Activated CD8-positive, alpha-beta T cell treated with anti-CD3 and anti-CD28 coated beads, Interleukin-2, amount 10 ng/mL, durations not matched to agents 7 days and 5 days (primary cell): Measurements from ENCODE around the gene GP1BA. TPM values are rescaled to one million over a fixed set of nuclear protein-coding genes. Genes with fewer than 3 reads are reported as not detected.

ENCODE experiments used
- ATAC-seq: fragments of 150-1000 bp; cut with Tn5 transposase; one replicate; pipeline ENCODE4 v1.10.0; 2021; ENCODE audit warnings: moderate library complexity
- CTCF ChIA-PET: fragments of 350-600 bp; sonication (Branson Sonifier 250); formaldehyde crosslinking; loops from one replicate; lab custom pipeline; 2021; ENCODE audit warnings: antibody characterized with exemption; lab: Charles Lee
- POLR2A ChIA-PET: fragments of 350-600 bp; sonication (Branson Sonifier 250); formaldehyde crosslinking; loops from one replicate; lab custom pipeline; 2021; ENCODE audit warnings: antibody characterized with exemption; lab: Charles Lee
- DNase-seq: peaks from one replicate; pipeline ENCODE4 v3.0.0-alpha.2; 2020
- H3K27ac Mint-ChIP-seq: one replicate; pipeline ENCODE4 v1.8.0; 2021; ENCODE audit warnings: mild to moderate bottlenecking, mixed read lengths
- H3K27me3 Mint-ChIP-seq: one replicate; pipeline ENCODE4 v1.8.0; 2021; ENCODE audit warnings: low read depth, mixed read lengths
- H3K36me3 Mint-ChIP-seq: one replicate; pipeline ENCODE4 v1.8.0; 2021; ENCODE audit warnings: low read depth, mixed read lengths
- H3K4me1 Mint-ChIP-seq: one replicate; pipeline ENCODE4 v1.8.0; 2021; ENCODE audit warnings: low read depth, mixed read lengths
- H3K4me3 Mint-ChIP-seq: one replicate; pipeline ENCODE4 v1.8.0; 2021; ENCODE audit warnings: mild to moderate bottlenecking, mixed read lengths
- H3K9me3 Mint-ChIP-seq: one replicate; pipeline ENCODE4 v1.8.0; 2022; ENCODE audit warnings: mixed read lengths; ENCODE audit not compliant: insufficient read depth
- total RNA-seq, 2 experiments: library from RNA; stranded (reverse); gene quantifications; one replicate each; pipeline ENCODE4 v1.2.3, GENCODE V29; 2021

Gene GP1BA
- total RNA-seq, 2 experiments from 2014 or later: not detected

DNA sequence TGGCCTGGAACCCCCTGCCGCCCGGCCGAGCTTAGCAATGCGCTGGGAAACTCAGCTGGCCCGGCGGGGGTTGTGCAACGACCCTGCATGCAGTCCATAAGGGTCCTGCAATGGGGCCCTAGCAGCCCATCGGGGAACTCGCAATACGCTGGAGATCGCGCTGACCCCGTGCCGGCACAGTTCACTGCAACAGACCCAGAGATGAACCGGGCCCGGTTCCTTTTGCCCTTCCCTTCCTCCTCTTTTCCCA, 7.4 kb downstream of the GP1BA start:
- CTCF ChIA-PET: interaction anchor here (0.6 to 3.4 kb wide), 16 partner anchors 12 to 373 kb away, joined by 3 to 26 read pairs (median 4); partner anchors contain the start of genes CAMTA2, CHRNE, ENO3 and SPAG7
- Mint-ChIP-seq H3K36me3 (peaks cover 81% of the 10 kb centered on the region), H3K27me3 (no peaks in the 10 kb centered on the region), H3K27ac (peak overlapping the region; percentile 88), H3K9me3 (no peaks in the 10 kb centered on the region), H3K4me3 (peak overlapping the region; percentile 97), H3K4me1 (peaks cover 64% of the 10 kb centered on the region)
- ATAC-seq: no peak
- DNase-seq: no peak
- POLR2A ChIA-PET: interaction anchor here (0.6 to 5.8 kb wide), 16 partner anchors 11 to 229 kb away, joined by 3 to 101 read pairs (median 6); partner anchors contain the start of genes ARRB2, C17orf107, CAMTA2 and ENO3

DNA sequence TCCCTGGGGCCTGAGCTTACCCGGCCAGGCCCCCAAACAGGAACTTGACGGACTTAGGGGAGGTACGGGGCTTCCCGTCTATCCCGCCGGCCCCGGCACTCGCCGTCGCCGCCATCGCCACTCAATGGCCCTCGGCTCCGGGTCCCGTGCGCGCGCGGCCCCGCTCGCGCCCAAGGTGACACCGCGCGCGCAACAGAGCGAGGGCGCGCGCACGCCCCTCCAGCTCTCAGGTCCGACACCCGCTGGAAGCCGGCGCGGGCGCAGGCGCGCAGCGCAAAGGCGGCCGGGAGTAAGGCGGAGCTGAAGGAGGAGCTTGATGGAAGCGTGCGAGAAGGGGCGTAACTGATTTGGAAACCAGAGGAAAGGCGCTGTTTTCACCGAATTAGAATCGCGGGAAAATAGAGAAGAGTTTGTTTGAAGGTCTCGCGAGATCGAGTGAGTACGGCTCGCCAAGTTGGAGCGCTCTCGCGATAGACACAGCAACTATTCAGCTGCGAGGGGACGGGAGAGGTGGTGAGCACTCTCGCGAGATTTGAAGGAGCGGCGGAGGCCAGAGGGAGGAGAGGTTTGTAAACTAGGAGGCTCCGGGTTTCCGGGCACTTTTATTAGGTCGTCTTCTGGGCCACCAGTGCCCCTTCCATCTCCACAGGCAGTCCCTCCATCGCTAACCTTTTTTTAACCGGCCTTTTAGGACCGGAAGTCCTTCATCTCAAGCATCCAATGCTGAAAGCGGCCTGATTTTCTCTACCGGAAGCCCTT, 7.9 kb downstream of the GP1BA start, which contains the start of the genes RNF167 and SLC25A11:
Gene RNF167 (plus strand): TSS at position 473 of the 759 bp plus-strand sequence. CDS start 642 bp downstream, outside the sequence.
Gene SLC25A11 (minus strand): TSS at position 251 of the 759 bp plus-strand sequence. CDS start 136 bp downstream, at position 115.
- Mint-ChIP-seq H3K27me3 (no peaks in the 10 kb centered on the region), H3K36me3 (peaks cover 84% of the 10 kb centered on the region), H3K4me1 (peaks cover 66% of the 10 kb centered on the region), H3K27ac (peak within 1 kb of the TSS; percentile 88), H3K4me3 (peak within 1 kb of the TSS; percentile 97), H3K9me3 (no peaks in the 10 kb centered on the region)
- ChIA-PET POLR2A (interaction anchor here (0.5 to 5.8 kb wide), 19 partner anchors 10 to 230 kb away, joined by 3 to 101 read pairs (median 5); partner anchors contain the start of genes ARRB2, C17orf107, CAMTA2 and ENO3), CTCF (interaction anchor here (0.6 to 3.4 kb wide), 17 partner anchors 12 to 373 kb away, joined by 3 to 26 read pairs (median 4); partner anchors contain the start of genes CAMTA2, CHRNE, ENO3 and SPAG7)
- DNase-seq: peak; percentile 99
- ATAC-seq: peak; percentile 83

DNA sequence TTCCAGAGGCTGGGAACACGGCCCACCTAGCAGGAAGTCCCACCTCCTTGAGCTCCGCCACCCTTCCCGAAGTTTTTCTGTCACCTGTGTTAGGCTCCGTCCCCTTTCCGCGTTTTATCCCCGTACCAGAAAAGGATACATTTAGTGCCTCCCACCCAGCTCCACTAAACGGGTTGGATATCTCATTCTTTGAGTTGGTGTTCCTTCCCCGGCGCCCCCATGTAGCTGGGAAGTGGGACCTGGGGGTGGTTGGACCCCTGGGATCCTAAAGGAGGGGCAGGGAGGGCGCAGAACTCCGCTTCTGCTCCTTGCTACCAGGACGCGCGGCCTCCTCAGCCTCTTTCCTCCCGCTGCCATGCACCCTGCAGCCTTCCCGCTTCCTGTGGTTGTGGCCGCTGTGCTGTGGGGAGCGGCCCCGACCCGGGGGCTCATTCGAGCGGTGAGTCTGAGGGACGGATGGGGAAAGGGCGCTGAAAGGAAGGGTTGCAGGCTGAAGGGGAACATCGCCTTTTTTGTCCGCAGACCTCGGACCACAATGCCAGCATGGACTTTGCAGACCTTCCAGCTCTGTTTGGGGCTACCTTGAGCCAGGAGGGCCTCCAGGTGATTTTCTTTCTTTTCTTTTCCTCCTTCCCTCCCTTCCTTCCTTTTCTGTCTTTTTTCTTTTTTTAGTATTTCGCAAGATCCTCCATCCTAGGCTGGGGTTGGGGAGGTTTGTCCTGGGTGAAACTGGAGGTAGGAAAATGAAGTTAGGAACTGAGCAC, 8.7 kb downstream of the GP1BA start:
- peak overlapping the region; percentile 97 for H3K4me3 Mint-ChIP-seq
- POLR2A ChIA-PET: interaction anchor here (0.5 to 5.8 kb wide), 17 partner anchors 9 to 231 kb away, joined by 3 to 101 read pairs (median 6); partner anchors contain the start of genes ARRB2, C17orf107, CAMTA2 and ENO3
- H3K36me3 Mint-ChIP-seq: peaks cover 88% of the 10 kb centered on the region
- H3K27me3 Mint-ChIP-seq: no peaks in the 10 kb centered on the region
- H3K9me3 Mint-ChIP-seq: no peaks in the 10 kb centered on the region
- no peak for ATAC-seq
- peaks cover 74% of the 10 kb centered on the region for H3K4me1 Mint-ChIP-seq
- H3K27ac Mint-ChIP-seq: peak overlapping the region; percentile 88
- peak; percentile 75 for DNase-seq
- CTCF ChIA-PET: interaction anchor here (0.8 to 3.4 kb wide), 12 partner anchors 11 to 374 kb away, joined by 3 to 26 read pairs (median 6); partner anchors contain the start of genes CAMTA2, CHRNE, ENO3 and SPAG7

DNA sequence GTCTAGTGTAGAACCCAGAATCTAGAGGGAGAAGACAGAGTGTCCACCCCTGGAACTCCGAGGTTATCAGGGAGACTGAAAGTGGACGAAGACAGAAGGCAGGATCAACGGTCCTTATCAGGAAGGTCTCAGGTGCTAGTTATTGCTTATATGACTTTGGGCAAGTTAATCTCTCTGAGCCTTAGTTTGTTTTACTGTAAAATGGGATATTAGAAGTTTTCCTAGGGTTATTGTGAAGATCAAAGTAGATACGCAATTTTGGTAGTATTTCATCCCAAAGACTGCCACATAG, 9.2 kb downstream of the GP1BA start:
- Mint-ChIP-seq H3K36me3 (peaks cover 88% of the 10 kb centered on the region), H3K9me3 (no peaks in the 10 kb centered on the region)
- POLR2A ChIA-PET: interaction anchor here (1.8 to 5.8 kb wide), 4 partner anchors 9 to 46 kb away, joined by 9 to 101 read pairs (median 40); partner anchors contain the start of genes CAMTA2, ENO3, PFN1 and SPAG7

DNA sequence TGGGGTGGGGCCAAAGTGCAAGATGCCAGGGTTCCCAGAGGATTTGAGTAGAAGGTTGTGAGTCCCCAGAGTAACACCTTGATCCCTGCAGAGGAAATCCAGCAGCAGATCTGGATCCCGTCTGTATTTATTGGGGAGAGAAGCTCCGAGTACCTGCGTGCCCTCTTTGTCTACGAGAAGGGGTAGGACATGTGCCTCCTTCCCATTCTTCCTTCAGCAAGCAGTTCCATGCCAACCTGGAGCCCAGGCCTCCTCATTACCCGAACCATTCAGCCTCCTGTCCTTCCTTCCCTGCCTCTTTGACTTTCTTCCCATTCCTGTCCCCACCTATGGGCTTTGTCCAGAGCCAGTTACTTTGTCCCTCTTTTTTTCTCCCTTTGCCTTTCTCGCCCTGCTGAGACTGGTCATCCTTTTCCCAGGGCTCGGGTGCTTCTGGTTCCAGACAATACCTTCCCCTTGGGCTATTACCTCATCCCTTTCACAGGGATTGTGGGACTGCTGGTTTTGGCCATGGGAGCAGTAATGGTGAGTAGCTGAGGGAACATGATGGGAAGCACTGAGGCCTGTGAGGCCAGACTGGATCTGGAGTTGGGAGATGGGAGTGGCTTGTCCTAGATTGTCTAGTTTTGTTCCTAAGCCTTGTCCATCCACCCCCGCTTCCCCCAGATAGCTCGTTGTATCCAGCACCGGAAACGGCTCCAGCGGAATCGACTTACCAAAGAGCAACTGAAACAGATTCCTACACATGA, 10.9 kb downstream of the GP1BA start:
- ChIA-PET POLR2A (interaction anchor here (1.1 to 5.8 kb wide), 2 partner anchors 25 to 34 kb away, joined by 4 to 101 read pairs; partner anchors contain the start of gene SPAG7), CTCF (no interaction called here)
- no peak for ATAC-seq
- Mint-ChIP-seq H3K9me3 (no peaks in the 10 kb centered on the region), H3K4me1 (peaks cover 54% of the 10 kb centered on the region), H3K36me3 (peaks cover 88% of the 10 kb centered on the region), H3K27me3 (no peaks in the 10 kb centered on the region), H3K4me3 (peak overlapping the region; percentile 97), H3K27ac (peak overlapping the region; percentile 88)
- no peak for DNase-seq

More for the DNA sequence above, 9.2 kb downstream of the GP1BA start:
- CTCF ChIA-PET: interaction anchor here (2.5 to 3.4 kb wide), 2 partner anchors 10 to 26 kb away, joined by 8 to 26 read pairs; partner anchors contain the start of genes ENO3 and SPAG7
- H3K27me3 Mint-ChIP-seq: no peaks in the 10 kb centered on the region
- DNase-seq: no peak
- H3K4me3 Mint-ChIP-seq: peak overlapping the region; percentile 97
- peak overlapping the region; percentile 88 for H3K27ac Mint-ChIP-seq
- H3K4me1 Mint-ChIP-seq: peaks cover 71% of the 10 kb centered on the region
- no peak for ATAC-seq

DNA sequence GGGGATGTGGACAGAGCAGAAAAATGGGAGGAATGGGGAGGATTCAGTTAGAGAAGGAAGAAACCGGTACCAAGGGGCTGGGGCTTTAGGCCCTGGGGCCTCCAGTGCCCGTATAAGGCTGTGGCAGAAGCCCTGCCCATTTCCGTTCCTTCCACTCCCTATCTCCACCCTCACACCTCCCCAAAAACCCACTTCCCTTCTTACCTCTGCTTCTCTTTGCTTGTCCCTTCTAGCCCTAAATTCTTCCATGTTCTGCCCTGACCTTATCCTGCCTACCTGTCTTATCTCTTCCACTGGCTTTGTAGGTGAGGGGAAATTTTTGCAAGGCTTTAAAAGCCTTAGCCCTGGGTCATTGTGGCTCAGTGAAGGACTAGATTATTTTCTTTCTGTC, 12.1 kb downstream of the GP1BA start:
- H3K27me3 Mint-ChIP-seq: no peaks in the 10 kb centered on the region
- ATAC-seq: peak; percentile 16
- ChIA-PET CTCF (interaction anchor here (0.7 to 1.2 kb wide), 2 partner anchors 23 to 35 kb away, joined by 4 read pairs; no protein-coding TSS in a partner anchor), POLR2A (interaction anchor here (0.6 to 10.0 kb wide), 5 partner anchors 24 to 388 kb away, joined by 3 to 239 read pairs (median 3); partner anchors contain the start of genes C17orf107 and SPAG7)
- peak overlapping the region; percentile 97 for H3K4me3 Mint-ChIP-seq
- H3K27ac Mint-ChIP-seq: peak overlapping the region; percentile 88
- H3K9me3 Mint-ChIP-seq: no peaks in the 10 kb centered on the region
- peaks cover 45% of the 10 kb centered on the region for H3K4me1 Mint-ChIP-seq
- H3K36me3 Mint-ChIP-seq: peaks cover 82% of the 10 kb centered on the region
- DNase-seq: peak; percentile 87

DNA sequence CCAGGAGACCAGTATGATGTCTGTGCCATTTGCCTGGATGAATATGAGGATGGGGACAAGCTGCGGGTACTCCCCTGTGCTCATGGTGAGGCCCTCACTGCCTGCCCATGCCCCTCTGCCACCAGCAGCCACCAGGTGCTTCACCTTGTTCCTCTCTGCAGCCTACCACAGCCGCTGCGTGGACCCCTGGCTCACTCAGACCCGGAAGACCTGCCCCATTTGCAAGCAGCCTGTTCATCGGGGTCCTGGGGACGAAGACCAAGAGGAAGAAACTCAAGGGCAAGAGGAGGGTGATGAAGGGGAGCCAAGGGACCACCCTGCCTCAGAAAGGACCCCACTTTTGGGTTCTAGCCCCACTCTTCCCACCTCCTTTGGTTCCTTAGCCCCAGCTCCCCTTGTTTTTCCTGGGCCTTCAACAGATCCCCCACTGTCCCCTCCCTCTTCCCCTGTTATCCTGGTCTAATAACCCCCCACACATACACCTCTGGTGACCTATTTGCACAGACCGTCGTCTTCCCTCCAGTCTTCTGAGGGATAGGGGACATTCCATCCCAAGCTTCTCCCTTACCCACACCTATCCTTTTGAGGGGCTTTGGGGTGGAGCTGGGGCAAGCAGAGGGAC, 12.6 kb downstream of the GP1BA start:
- peaks cover 45% of the 10 kb centered on the region for H3K4me1 Mint-ChIP-seq
- H3K9me3 Mint-ChIP-seq: no peaks in the 10 kb centered on the region
- peaks cover 81% of the 10 kb centered on the region for H3K36me3 Mint-ChIP-seq
- no peaks in the 10 kb centered on the region for H3K27me3 Mint-ChIP-seq
- ChIA-PET POLR2A (interaction anchor here (0.6 to 10.0 kb wide), 5 partner anchors 14 to 388 kb away, joined by 3 to 239 read pairs (median 3); partner anchors contain the start of genes C17orf107 and SPAG7), CTCF (interaction anchor here (1.2 kb wide), 1 partner anchor 22 kb away, joined by 4 read pairs; no protein-coding TSS in a partner anchor)
- H3K27ac Mint-ChIP-seq: peak overlapping the region; percentile 88
- H3K4me3 Mint-ChIP-seq: peak overlapping the region; percentile 97
- peak; percentile 63 for DNase-seq
- ATAC-seq: no peak

DNA sequence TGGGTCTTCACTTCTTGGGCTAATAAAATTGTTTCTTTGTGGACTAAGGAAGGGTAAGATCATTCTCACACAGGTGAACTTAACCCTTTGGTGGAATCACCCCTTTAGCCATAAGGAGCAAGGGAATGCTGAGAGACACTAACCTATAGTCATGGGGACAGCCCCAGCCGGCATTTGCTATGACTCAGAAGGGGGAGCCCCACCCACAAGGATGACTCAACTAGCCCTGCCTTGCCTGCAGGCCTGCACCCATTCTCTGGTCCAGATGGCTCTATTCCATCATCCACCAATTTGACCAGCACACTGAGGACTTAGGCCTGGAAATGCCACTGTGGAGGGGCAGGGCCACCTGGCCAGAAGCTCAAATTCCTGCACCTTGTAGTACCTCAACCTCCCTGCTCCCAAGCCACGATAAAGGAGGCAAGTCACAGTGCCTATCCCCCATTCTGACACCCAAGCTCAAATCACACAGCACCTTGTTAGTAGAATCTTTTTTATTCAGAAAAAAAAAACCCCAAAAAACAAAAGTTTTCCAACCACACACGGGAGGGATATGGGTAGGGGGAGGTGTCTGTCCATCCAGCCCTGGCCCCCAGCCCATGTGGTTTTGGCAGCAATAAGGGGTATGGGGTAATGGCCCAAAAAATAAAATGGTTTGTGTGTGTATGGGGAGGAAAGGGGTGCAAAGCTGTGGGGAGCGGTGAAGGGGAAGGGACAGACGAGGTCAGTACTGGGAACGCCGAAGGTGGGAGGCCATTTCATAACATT, 13.3 kb downstream of the GP1BA start:
- DNase-seq (peak; percentile 90), ATAC-seq (peak; percentile 24)
- H3K4me3 Mint-ChIP-seq: peak overlapping the region; percentile 97
- H3K4me1 Mint-ChIP-seq: peaks cover 46% of the 10 kb centered on the region
- H3K36me3 Mint-ChIP-seq: peaks cover 76% of the 10 kb centered on the region
- POLR2A ChIA-PET: interaction anchor here (0.6 to 10.0 kb wide), 7 partner anchors 10 to 236 kb away, joined by 3 to 239 read pairs (median 3); partner anchors contain the start of genes CAMTA2 and SPAG7
- peak overlapping the region; percentile 88 for H3K27ac Mint-ChIP-seq
- H3K27me3 Mint-ChIP-seq: no peaks in the 10 kb centered on the region
- H3K9me3 Mint-ChIP-seq: no peaks in the 10 kb centered on the region
- CTCF ChIA-PET: interaction anchor here (1.1 to 3.5 kb wide), 4 partner anchors 22 to 116 kb away, joined by 3 to 13 read pairs (median 4); partner anchors contain the start of genes CHRNE and SPAG7

DNA sequence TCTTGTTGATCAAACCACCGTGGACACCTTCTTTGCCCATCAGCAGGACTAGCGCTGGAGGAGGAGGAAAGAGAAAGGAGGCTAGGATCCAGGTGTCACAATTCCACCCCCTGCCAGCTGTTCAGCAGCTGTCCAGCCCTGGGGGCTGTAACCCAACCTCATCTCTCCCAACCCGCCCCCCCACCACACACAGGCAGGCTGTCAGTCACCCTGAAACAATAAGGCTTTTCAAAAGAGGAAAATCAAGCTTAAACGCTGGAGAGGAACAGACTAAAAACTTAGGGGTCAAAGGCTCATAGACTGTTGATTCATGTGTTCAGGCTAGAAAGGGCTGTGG, 13.8 kb downstream of the GP1BA start:
- CTCF ChIA-PET: interaction anchor here (1.1 to 3.5 kb wide), 4 partner anchors 11 to 116 kb away, joined by 3 to 13 read pairs (median 3); partner anchors contain the start of genes CHRNE and SPAG7
- H3K9me3 Mint-ChIP-seq: no peaks in the 10 kb centered on the region
- no peak for ATAC-seq
- peaks cover 71% of the 10 kb centered on the region for H3K36me3 Mint-ChIP-seq
- peak overlapping the region; percentile 97 for H3K4me3 Mint-ChIP-seq
- peaks cover 52% of the 10 kb centered on the region for H3K4me1 Mint-ChIP-seq
- no peak for DNase-seq
- H3K27ac Mint-ChIP-seq: peak overlapping the region; percentile 88
- POLR2A ChIA-PET: interaction anchor here (0.6 to 10.0 kb wide), 8 partner anchors 9 to 236 kb away, joined by 3 to 239 read pairs (median 3); partner anchors contain the start of genes CAMTA2 and SPAG7
- H3K27me3 Mint-ChIP-seq: no peaks in the 10 kb centered on the region
